Astrocyte (in vitro differentiated cells and primary cell): Measurements from ENCODE around the gene FAT4. TPM values are rescaled to one million over a fixed set of nuclear protein-coding genes. Genes with fewer than 3 reads are reported as not detected.
A peak's percentile ranks its signal among the peaks of the same experiment; 100 is the strongest.

ENCODE experiments used
- DNase-seq: peaks from one replicate; pipeline ENCODE4 v3.0.0-alpha.2; 2010; ENCODE audit warnings: low read depth
- FAIRE-seq: peaks from 2 replicates; lab custom pipeline; 2011; peaks lifted over from hg19 to GRCh38; lab: Jason Lieb, UNC
- H2AFZ ChIP-seq: 2 replicates; pipeline ENCODE4 v1.6.0; 2012; ENCODE audit warnings: low read depth, low read length, inconsistent platforms
- H3K27ac ChIP-seq: 2 replicates; pipeline ENCODE4 v1.5.1; 2011; ENCODE audit warnings: low read depth, low read length, inconsistent platforms
- H3K27me3 ChIP-seq: 2 replicates; pipeline ENCODE4 v1.6.0; 2011; ENCODE audit warnings: low read length, inconsistent platforms; ENCODE audit not compliant: insufficient read depth
- H3K36me3 ChIP-seq: 2 replicates; pipeline ENCODE4 v1.5.1; 2011; ENCODE audit warnings: low read length, inconsistent platforms; ENCODE audit not compliant: insufficient read depth
- H3K4me1 ChIP-seq: 2 replicates; pipeline ENCODE4 v1.5.1; 2011; ENCODE audit warnings: low read length, inconsistent platforms; ENCODE audit not compliant: insufficient read depth
- H3K4me2 ChIP-seq: 2 replicates; pipeline ENCODE4 v1.6.0; 2012; ENCODE audit warnings: low read length, inconsistent platforms
- H3K4me3 ChIP-seq: 2 replicates; pipeline ENCODE4 v1.5.1; 2011; ENCODE audit warnings: low read depth, mild to moderate bottlenecking, low read length, inconsistent platforms; ENCODE audit not compliant: insufficient read depth
- H3K79me2 ChIP-seq: 2 replicates; pipeline ENCODE4 v1.6.0; 2012; ENCODE audit warnings: mild to moderate bottlenecking, low read length, inconsistent platforms; ENCODE audit not compliant: insufficient read depth
- H3K9ac ChIP-seq: 2 replicates; pipeline ENCODE4 v1.6.0; 2012; ENCODE audit warnings: mild to moderate bottlenecking, low read length, inconsistent platforms
- H3K9me3 ChIP-seq: 2 replicates; pipeline ENCODE4 v1.5.1; 2012; ENCODE audit warnings: low read depth, mild to moderate bottlenecking, low read length, inconsistent platforms; ENCODE audit not compliant: insufficient read depth
- H4K20me1 ChIP-seq: 2 replicates; pipeline ENCODE4 v1.6.0; 2012; ENCODE audit warnings: low read length, inconsistent platforms; ENCODE audit not compliant: insufficient read depth
- H3K27ac Mint-ChIP-seq: one replicate; pipeline ENCODE4 v1.8.0; 2021; ENCODE audit warnings: mild to moderate bottlenecking, mixed read lengths; ENCODE audit not compliant: unreplicated experiment
- H3K27me3 Mint-ChIP-seq: one replicate; pipeline ENCODE4 v1.8.0; 2021; ENCODE audit warnings: low read depth, mixed read lengths; ENCODE audit not compliant: unreplicated experiment
- H3K36me3 Mint-ChIP-seq: one replicate; pipeline ENCODE4 v1.8.0; 2021; ENCODE audit warnings: low read depth, mixed read lengths; ENCODE audit not compliant: unreplicated experiment
- H3K4me1 Mint-ChIP-seq: one replicate; pipeline ENCODE4 v1.8.0; 2021; ENCODE audit warnings: low read depth, mixed read lengths; ENCODE audit not compliant: unreplicated experiment
- H3K4me3 Mint-ChIP-seq: one replicate; pipeline ENCODE4 v1.8.0; 2021; ENCODE audit warnings: mild to moderate bottlenecking, moderate library complexity, mixed read lengths; ENCODE audit not compliant: unreplicated experiment
- H3K9me3 Mint-ChIP-seq: one replicate; pipeline ENCODE4 v1.8.0; 2021; ENCODE audit warnings: mild to moderate bottlenecking, mixed read lengths; ENCODE audit not compliant: unreplicated experiment
- CTCF ChIP-seq: IDR thresholded peaks from 2 replicates; pipeline ENCODE4 v1.5.1; 2011; ENCODE audit warnings: low read depth, mild to moderate bottlenecking, inconsistent platforms, low read length, moderate library complexity; ENCODE audit not compliant: insufficient read depth
- EZH2 ChIP-seq: IDR thresholded peaks from 2 replicates; pipeline ENCODE4 v1.6.1; 2012; ENCODE audit warnings: mild to moderate bottlenecking, low read length, inconsistent platforms; ENCODE audit not compliant: insufficient read depth
- total RNA-seq: library from RNA; stranded (reverse); gene quantifications from 2 replicates; pipeline ENCODE4 v1.2.1, GENCODE V29; 2021

The FAT4 gene
- total RNA-seq, 1 donor from 2014 or later: 7.4 TPM

- H3K27ac Mint-ChIP-seq: no peak overlapping the region
- FAIRE-seq (no peak), DNase-seq (no peak)
- no peaks in the 10 kb centered on the region for H3K36me3 Mint-ChIP-seq
- H2AFZ ChIP-seq: peak overlapping the region; percentile 12
- H3K27ac ChIP-seq: no peak overlapping the region
- H3K9ac ChIP-seq: no peak overlapping the region
- no peaks in the 10 kb centered on the region for H3K4me1 ChIP-seq
- no peak overlapping the region for H3K4me2 ChIP-seq
- no peak overlapping the region for H3K4me3 ChIP-seq
- no peaks in the 10 kb centered on the region for H3K4me1 Mint-ChIP-seq
- no peaks in the 10 kb centered on the region for H3K9me3 Mint-ChIP-seq
- H3K9me3 ChIP-seq: no peaks in the 10 kb centered on the region
- H3K36me3 ChIP-seq: no peaks in the 10 kb centered on the region
- TF ChIP-seq CTCF (no peak), EZH2 (no peak)
- H3K27me3 ChIP-seq: no peaks in the 10 kb centered on the region
- no peaks in the 10 kb centered on the region for H4K20me1 ChIP-seq
- no peaks in the 10 kb centered on the region for H3K79me2 ChIP-seq
- H3K4me3 Mint-ChIP-seq: no peak overlapping the region
- no peaks in the 10 kb centered on the region for H3K27me3 Mint-ChIP-seq
Observed at GRCh38 chr4:125346616-125347015, 31.9 kb downstream of the FAT4 start.

GRCh38 chr4:125350470-125351135, 35.8 kb downstream of the FAT4 start:
- H3K4me3 ChIP-seq: no peak overlapping the region
- Mint-ChIP-seq H3K4me3 (no peak overlapping the region), H3K27me3 (no peaks in the 10 kb centered on the region), H3K36me3 (no peaks in the 10 kb centered on the region), H3K27ac (no peak overlapping the region), H3K4me1 (peaks cover 3% of the 10 kb centered on the region), H3K9me3 (no peaks in the 10 kb centered on the region)
- no peak overlapping the region for H3K4me2 ChIP-seq
- no peaks in the 10 kb centered on the region for H3K9me3 ChIP-seq
- H3K79me2 ChIP-seq: no peaks in the 10 kb centered on the region
- no peak overlapping the region for H2AFZ ChIP-seq
- DNase-seq (no peak), FAIRE-seq (no peak)
- no peaks in the 10 kb centered on the region for H3K36me3 ChIP-seq
- H3K27me3 ChIP-seq: no peaks in the 10 kb centered on the region
- H3K27ac ChIP-seq: no peak overlapping the region
- TF ChIP-seq CTCF (no peak), EZH2 (no peak)
- H3K9ac ChIP-seq: no peak overlapping the region
- no peaks in the 10 kb centered on the region for H4K20me1 ChIP-seq
- H3K4me1 ChIP-seq: no peaks in the 10 kb centered on the region

GRCh38 chr4:125352521-125352920, 37.8 kb downstream of the FAT4 start:
- no peak overlapping the region for H3K27ac ChIP-seq
- no peaks in the 10 kb centered on the region for H4K20me1 ChIP-seq
- no peaks in the 10 kb centered on the region for H3K27me3 Mint-ChIP-seq
- no peak overlapping the region for H3K4me2 ChIP-seq
- FAIRE-seq (no peak), DNase-seq (no peak)
- no peaks in the 10 kb centered on the region for H3K36me3 ChIP-seq
- no peak overlapping the region for H2AFZ ChIP-seq
- no peaks in the 10 kb centered on the region for H3K9me3 ChIP-seq
- TF ChIP-seq CTCF (no peak), EZH2 (no peak)
- H3K27ac Mint-ChIP-seq: no peak overlapping the region
- H3K9ac ChIP-seq: no peak overlapping the region
- no peak overlapping the region for H3K4me3 ChIP-seq
- peaks cover 3% of the 10 kb centered on the region for H3K4me1 Mint-ChIP-seq
- no peaks in the 10 kb centered on the region for H3K27me3 ChIP-seq
- H3K36me3 Mint-ChIP-seq: no peaks in the 10 kb centered on the region
- H3K4me1 ChIP-seq: no peaks in the 10 kb centered on the region
- H3K4me3 Mint-ChIP-seq: no peak overlapping the region
- H3K79me2 ChIP-seq: no peaks in the 10 kb centered on the region
- no peaks in the 10 kb centered on the region for H3K9me3 Mint-ChIP-seq
